ENCODE data around the gene AMIGO3. TPM values are rescaled to one million over a fixed set of nuclear protein-coding genes. Genes with fewer than 3 reads are reported as not detected.
A peak's percentile ranks its signal among the peaks of the same experiment; 100 is the strongest.
"Not testable (repeated sequence)": the region's sequence is repeated elsewhere in the genome, so short reads cannot be mapped to it uniquely, and the experiment has no call there.

The AMIGO3 gene
- total and polyA plus RNA-seq, 3 donors from 2014 or later, result 3.0 to 14.8 (median 8.8) TPM

DNA sequence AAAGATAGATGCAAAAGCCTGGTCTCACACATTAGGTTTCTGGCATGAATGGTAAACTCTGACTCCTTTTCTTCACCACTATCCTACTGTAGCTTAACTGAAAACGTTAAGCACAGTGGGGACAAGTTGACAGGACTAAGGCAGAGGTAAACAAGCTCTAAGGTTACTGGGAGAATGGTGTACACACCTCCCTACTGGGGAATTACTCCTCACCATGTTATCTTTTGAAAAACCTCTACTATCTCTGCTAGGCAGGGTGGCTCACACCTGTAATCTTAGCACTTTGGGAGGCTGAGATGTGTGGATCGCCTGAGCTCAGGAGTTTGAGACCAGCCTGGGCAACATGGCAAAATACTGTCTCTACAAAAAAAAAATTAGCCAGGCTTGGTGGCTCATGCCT, 37.7 kb upstream of the AMIGO3 start:
- Histone ChIP-seq H3K27ac (peak overlapping the region in 1 of 2 donors; percentile 55), H3K27me3 (no peaks in the 10 kb centered on the region), H3K4me1 (peaks cover 47% of the 10 kb centered on the region), H3K9me3 (no peaks in the 10 kb centered on the region), H3K36me3 (ENCODE audit: low read depth, missing control alignments) (no peaks in the 10 kb centered on the region), H3K4me3 (no peak overlapping the region)
- no peak for DNase-seq
- no peak for TF ChIP-seq POLR2A (IDR thresholded peaks at IDR 0.05)
- TF ChIP-seq, protein P1, sequence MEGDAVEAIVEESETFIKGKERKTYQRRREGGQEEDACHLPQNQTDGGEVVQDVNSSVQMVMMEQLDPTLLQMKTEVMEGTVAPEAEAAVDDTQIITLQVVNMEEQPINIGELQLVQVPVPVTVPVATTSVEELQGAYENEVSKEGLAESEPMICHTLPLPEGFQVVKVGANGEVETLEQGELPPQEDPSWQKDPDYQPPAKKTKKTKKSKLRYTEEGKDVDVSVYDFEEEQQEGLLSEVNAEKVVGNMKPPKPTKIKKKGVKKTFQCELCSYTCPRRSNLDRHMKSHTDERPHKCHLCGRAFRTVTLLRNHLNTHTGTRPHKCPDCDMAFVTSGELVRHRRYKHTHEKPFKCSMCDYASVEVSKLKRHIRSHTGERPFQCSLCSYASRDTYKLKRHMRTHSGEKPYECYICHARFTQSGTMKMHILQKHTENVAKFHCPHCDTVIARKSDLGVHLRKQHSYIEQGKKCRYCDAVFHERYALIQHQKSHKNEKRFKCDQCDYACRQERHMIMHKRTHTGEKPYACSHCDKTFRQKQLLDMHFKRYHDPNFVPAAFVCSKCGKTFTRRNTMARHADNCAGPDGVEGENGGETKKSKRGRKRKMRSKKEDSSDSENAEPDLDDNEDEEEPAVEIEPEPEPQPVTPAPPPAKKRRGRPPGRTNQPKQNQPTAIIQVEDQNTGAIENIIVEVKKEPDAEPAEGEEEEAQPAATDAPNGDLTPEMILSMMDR (IDR thresholded peaks at IDR 0.05), result no peak
- 49 to 85% methylated on average over 2 of the region's 2 CpGs for WGBS, 2 donors
- intact Hi-C loops (cut with DNase I; ENCODE audit: low total_unique reads), result no loop called here

DNA sequence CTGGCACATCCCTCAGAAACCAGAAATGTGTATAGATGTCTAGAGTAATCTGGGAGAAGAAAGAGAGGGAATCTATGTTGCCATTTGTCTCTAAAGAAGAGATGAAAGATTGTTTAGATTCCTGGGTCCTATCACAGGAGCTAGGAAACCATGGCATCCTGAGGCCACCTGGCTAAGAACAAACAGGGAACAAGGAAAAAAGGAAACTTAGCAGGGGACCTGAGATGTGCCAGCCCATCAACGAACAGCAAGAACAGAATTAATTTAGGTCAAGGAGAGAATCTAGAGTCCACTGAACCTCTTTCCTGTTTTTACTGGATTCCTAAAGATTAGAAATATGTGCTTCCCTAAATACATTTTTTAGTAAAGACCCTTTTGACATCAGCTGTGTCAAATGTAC, 36.6 kb upstream of the AMIGO3 start:
- no peak overlapping the region for H3K4me3 ChIP-seq
- no peaks in the 10 kb centered on the region for H3K27me3 ChIP-seq
- no peaks in the 10 kb centered on the region for H3K36me3 ChIP-seq (ENCODE audit: low read depth, missing control alignments)
- TF ChIP-seq, protein P1 (IDR thresholded peaks at IDR 0.05), result no peak
- no peak for TF ChIP-seq POLR2A (IDR thresholded peaks at IDR 0.05)
- H3K27ac ChIP-seq, result peak overlapping the region; percentile 39 to 48
- DNase-seq, result no peak
- H3K4me1 ChIP-seq, result peaks cover 51% of the 10 kb centered on the region
- intact Hi-C loops (cut with DNase I; ENCODE audit: low total_unique reads), result no loop called here
- 25 to 32% methylated on average over 1 of the region's 1 CpG for WGBS, 2 donors
- no peaks in the 10 kb centered on the region for H3K9me3 ChIP-seq

DNA sequence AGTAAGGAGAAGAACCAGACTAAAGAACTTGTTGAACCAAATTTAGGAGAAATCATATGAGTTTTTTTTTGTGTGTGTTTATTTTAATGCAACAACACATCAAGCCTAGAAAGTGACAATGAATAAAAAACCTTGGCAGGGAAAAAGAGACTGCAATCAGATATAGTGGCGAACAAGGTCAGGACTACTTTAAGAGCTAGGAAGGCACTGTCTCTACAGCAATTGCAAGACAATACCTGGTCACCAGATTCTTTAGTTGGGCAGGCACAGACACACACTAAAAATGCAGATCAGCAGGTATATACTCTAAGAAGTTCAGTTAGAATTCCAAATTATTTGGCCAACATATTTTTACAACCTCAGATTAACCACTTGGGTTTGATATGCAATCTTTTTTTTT, 35.1 kb upstream of the AMIGO3 start:
- H3K4me1 ChIP-seq, result peaks cover 53% of the 10 kb centered on the region
- WGBS, 2 donors, result 53 to 82% methylated on average over 1 of the region's 1 CpG
- H3K9me3 ChIP-seq, result no peaks in the 10 kb centered on the region
- H3K4me3 ChIP-seq, result no peak overlapping the region
- no peak for TF ChIP-seq POLR2A (IDR thresholded peaks at IDR 0.05)
- TF ChIP-seq, protein P1 (IDR thresholded peaks at IDR 0.05), result no peak
- intact Hi-C loops (cut with DNase I; ENCODE audit: low total_unique reads), result no loop called here
- H3K27ac ChIP-seq, result peak overlapping the region; percentile 55 to 70
- H3K27me3 ChIP-seq, result no peaks in the 10 kb centered on the region
- DNase-seq, result no peak
- no peaks in the 10 kb centered on the region for H3K36me3 ChIP-seq (ENCODE audit: low read depth, missing control alignments)

DNA sequence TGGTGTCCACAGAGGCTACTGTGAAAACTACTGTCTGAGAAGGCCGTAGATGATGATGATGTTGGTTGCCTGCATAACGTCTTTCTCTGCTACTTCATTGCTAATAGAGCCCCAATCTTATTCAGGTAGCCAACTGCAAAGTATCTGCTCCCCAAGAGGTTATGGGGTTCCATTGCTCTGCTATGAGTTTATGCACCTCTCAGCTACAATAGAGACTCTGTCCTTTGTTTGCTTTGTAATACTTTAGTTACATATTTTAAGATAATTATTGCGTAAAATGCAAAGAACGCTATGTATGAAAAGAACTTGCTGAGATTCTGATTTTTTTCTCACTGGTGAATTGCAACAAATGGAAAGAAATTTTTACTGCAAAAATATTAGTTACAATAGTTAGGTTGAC, 32.0 kb upstream of the AMIGO3 start:
- 65 to 67% methylated on average over 4 of the region's 4 CpGs for WGBS, 2 donors
- DNase-seq, result no peak
- H3K27ac ChIP-seq, result peak overlapping the region; percentile 55 to 70
- no peak overlapping the region for H3K4me3 ChIP-seq
- TF ChIP-seq POLR2A (IDR thresholded peaks at IDR 0.05), result no peak
- TF ChIP-seq, protein P1 (IDR thresholded peaks at IDR 0.05), result no peak
- no peaks in the 10 kb centered on the region for H3K9me3 ChIP-seq
- peaks cover 3% of the 10 kb centered on the region for H3K36me3 ChIP-seq (ENCODE audit: low read depth, missing control alignments)
- intact Hi-C loops (cut with DNase I; ENCODE audit: low total_unique reads), result no loop called here
- peaks cover 55% of the 10 kb centered on the region for H3K4me1 ChIP-seq
- H3K27me3 ChIP-seq, result no peaks in the 10 kb centered on the region

DNA sequence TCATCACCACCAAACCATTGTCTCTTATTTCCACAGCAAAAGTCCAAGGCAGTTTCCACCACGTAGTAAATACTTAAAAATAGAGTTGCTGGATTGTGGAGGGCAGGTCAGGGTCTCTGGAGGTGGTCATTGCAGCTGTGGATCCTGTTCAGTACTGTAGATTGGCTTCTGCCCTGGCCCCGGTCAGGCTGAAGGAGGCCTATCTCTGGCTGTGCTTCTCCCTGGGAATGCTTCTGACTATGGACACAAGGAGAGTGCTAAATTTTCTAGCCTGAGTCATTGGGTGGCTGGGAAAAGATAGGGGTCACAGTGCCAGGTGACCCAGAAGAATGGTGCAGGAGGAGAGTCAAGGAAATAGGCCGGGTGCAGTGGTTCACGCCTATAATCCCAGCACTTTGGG, 30.6 kb upstream of the AMIGO3 start:
- DNase-seq, result no peak
- whole genome bisulfite sequencing, 2 donors, result 85 to 91% methylated on average over 4 of the region's 4 CpGs
- Histone ChIP-seq H3K36me3 (ENCODE audit: low read depth, missing control alignments) (peaks cover 3% of the 10 kb centered on the region), H3K27me3 (no peaks in the 10 kb centered on the region), H3K4me1 (peaks cover 45% of the 10 kb centered on the region), H3K4me3 (no peak overlapping the region), H3K27ac (peak overlapping the region; percentile 9 to 70), H3K9me3 (no peaks in the 10 kb centered on the region)
- TF ChIP-seq, protein P1 (IDR thresholded peaks at IDR 0.05), result no peak
- intact Hi-C loops (cut with DNase I; ENCODE audit: low total_unique reads), result no loop called here

DNA sequence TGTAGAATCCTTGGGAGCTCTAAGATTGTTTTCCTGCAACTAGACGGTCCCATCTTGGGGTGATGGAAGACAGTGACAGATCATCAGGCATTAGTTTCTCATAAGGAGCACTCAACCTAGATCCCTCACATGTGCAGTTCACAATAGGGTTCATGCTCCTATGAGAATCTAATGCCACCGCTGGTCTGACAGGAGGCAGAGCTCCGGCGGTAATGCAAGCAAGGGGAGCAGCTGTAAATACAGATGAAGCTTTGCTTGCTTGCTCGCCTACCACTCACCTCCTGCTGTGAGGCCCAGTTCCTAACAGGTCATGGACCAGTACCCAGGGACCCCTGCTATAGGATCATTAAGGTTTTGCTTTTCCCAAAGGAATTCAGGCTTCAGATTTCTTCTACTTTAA, 29.4 kb upstream of the AMIGO3 start:
- H3K9me3 ChIP-seq; DNase-seq; H3K27ac ChIP-seq; H3K27me3 ChIP-seq; H3K36me3 ChIP-seq (ENCODE audit: low read depth, missing control alignments); intact Hi-C loops (cut with DNase I; ENCODE audit: low total_unique reads); H3K4me3 ChIP-seq: not testable (repeated sequence)
- 88 to 93% methylated on average over 5 of the region's 5 CpGs for WGBS, 2 donors
- peaks cover 38% of the 10 kb centered on the region for H3K4me1 ChIP-seq

Measured in testis (tissue), 3 donors.